Kidney glomerular epithelial cell (primary cell): ENCODE measurements around the gene GPRC5B.

Source experiments
- DNase-seq: peaks from one replicate; lab custom pipeline; 2025; lab: John Stamatoyannopoulos, UW

GPRC5B gene

DNA sequence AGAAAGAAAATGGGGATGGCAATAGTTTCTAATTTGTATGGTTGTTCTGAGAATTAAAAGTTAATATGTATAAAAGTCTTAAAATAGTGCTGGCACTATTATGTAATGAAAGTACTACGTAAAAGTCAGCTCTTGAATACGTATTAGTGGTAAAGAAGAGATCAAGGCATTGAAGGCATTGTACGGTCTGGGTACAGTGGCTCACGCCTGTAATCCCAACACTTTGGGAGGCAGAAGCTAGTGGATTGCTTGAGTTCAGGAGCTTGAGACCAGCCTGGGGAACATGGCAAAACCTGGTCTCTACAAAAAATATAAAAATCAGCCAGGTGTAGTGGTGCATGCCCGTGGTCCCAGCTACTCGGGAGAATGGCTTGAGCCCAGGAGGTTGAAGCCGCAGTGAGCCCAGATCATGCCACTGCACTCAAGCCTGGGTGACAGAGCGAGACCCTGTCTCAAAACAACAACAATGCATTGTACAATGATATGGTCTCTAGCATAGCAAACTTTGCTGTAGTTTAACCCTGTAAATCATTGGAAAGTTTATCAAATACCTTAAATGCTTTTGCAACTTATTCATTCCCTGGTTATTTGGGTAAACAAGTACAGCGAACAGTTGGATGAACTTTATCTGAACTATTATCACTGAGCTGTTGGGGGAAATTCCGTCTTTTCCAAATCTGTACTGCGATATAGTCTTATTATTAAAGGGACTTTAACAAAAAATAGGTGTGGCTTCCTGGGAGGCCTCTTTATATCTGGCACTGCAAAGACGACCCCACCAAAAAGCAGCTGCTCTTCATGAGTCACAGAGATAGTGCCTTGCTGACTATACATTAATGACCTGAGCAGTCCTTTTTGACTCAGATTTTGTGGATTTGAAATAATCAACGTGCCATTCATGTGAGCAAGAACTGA, 73.6 kb downstream of the GPRC5B start:
- peak; percentile 93 for DNase-seq

DNA sequence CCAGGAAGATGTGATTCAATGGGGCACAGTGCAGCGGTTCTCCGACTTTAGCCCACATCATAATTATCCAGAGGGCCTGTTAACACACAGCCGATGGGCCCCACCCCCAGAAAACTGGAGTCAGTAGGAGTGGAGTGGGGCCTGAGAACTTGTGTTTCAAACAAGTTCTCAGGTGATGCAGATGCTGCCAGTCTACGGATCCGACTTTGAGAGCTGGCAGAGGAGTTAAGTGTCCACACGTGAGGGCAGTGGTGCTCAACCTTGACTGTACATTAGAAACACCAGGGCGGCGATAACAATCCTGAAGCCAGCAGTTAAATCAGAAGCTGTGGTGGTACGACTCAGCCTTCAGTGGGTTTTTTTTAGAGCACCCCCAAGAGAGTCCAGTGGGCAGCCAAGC, 75.0 kb downstream of the GPRC5B start:
- DNase-seq, result no peak

DNA sequence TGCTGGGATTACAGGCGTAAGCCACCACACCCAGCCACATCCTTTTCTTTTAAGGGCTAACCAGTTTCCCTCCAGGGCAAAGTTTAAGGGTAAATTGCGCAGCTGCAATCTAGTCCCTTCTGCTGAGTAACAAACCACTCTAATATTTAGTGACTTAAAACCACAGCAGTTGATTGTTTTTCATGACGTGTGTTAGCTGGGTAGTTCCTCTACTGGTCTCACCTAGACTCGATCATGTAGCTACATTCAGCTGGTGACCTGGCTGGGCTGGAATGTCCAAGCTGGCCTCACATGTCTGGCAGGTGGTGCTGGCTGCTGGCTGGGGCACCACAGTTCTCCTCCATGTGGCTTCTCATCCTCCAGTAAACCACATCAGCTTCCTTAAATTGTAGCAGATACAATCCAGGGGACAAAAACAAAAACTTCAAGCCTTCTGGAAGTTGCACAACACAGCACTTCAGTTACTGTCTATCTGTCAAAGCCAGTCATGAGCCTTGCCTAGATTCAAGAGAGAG, 75.5 kb downstream of the GPRC5B start:
- no peak for DNase-seq

DNA sequence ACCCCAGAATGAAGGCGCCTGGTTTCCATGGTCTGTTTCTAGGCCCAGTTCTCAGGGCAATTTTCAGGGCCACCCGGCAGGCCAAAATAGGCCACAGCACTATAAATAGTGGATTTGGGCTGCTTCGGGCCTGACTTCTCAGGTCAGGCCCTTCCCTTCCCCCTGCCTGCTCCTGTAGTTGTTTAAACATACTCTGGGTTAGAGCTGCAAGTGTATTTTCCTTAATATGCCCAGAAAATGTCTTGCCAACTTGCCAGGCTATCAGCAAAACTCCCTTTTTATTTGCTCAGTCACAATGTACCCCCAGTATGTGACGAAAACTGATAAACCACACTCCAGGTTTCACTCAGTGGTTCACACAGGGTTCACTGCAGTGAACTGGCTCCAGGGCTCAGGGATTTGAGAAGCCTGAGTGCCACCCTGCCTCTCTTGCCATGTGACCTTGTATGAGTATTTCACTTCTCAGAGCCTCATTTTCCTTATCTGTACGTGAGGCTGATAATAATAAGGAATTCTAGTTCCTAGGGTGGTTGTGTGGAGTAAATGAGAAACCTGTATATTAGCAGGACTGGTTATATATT, 76.5 kb downstream of the GPRC5B start:
- peak; percentile 61 for DNase-seq
